ENCODE data around the gene SLC25A13. TPM values are rescaled to one million over a fixed set of nuclear protein-coding genes. Genes with fewer than 3 reads are reported as not detected.
"Not testable (repeated sequence)": the region's sequence is repeated elsewhere in the genome, so short reads cannot be mapped to it uniquely, and the experiment has no call there.

The SLC25A13 gene, protein sequence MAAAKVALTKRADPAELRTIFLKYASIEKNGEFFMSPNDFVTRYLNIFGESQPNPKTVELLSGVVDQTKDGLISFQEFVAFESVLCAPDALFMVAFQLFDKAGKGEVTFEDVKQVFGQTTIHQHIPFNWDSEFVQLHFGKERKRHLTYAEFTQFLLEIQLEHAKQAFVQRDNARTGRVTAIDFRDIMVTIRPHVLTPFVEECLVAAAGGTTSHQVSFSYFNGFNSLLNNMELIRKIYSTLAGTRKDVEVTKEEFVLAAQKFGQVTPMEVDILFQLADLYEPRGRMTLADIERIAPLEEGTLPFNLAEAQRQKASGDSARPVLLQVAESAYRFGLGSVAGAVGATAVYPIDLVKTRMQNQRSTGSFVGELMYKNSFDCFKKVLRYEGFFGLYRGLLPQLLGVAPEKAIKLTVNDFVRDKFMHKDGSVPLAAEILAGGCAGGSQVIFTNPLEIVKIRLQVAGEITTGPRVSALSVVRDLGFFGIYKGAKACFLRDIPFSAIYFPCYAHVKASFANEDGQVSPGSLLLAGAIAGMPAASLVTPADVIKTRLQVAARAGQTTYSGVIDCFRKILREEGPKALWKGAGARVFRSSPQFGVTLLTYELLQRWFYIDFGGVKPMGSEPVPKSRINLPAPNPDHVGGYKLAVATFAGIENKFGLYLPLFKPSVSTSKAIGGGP
- 12.0 TPM for total RNA-seq

DNA sequence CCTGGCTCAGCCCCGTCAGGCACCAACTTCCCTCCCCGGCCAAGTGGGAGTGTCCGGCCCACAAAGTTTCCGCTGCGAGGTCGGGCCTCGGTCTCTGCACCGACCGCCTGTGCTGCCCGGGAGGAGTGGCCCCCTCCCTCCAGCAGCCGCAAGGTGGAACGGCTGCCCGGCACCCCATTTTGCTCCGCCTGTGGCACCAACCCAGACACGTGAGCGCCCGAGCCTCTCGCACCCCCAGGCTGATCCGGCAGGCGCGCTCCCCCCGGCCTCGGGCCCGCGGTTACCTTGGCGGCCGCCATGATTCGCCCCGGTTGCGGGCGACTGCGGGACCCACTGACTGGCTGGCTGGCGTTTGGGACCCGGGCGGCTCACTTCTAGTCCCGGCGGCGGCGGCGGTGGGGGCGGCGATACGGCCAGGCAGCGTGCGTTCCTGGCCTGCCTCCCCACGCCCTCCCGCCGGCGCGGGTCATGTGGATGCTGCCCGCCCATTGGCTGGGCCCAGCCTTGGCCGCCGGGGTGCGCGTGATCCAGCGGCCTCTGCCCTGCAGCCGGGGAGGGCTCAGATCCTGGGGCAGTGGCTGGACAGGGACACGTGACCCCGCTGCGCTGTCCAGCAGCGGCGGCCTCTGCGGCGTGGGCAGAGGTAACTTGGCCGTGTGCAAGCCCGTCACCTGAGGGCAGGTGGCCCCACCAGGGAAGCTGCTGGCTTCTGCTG is at the start of gene SLC25A13:
Gene SLC25A13, minus strand, starts transcription at position 441 of the 715 bp plus-strand sequence. Its CDS starts 142 bp downstream, at position 299.
- peak; percentile 97 for ATAC-seq

DNA sequence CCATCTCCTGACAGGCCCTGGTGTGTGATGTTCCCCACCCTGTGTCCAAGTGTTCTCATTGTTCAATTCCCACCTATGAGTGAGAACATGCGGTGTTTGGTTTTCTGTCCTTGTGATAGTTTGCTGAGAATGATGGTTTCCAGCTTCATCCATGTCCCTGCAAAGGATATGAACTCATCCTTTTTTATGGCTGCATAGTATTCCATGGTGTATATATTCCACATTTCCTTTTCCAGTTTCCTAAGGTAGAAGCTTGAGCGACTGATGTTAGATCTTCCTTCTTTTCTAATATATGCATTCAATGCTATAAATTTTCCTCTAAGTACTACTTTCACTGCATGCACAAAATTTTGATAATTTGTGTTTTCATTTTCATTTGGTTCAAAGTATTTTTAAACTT is 44.0 kb upstream of the SLC25A13 start:
- ATAC-seq, result not testable (repeated sequence)

DNA sequence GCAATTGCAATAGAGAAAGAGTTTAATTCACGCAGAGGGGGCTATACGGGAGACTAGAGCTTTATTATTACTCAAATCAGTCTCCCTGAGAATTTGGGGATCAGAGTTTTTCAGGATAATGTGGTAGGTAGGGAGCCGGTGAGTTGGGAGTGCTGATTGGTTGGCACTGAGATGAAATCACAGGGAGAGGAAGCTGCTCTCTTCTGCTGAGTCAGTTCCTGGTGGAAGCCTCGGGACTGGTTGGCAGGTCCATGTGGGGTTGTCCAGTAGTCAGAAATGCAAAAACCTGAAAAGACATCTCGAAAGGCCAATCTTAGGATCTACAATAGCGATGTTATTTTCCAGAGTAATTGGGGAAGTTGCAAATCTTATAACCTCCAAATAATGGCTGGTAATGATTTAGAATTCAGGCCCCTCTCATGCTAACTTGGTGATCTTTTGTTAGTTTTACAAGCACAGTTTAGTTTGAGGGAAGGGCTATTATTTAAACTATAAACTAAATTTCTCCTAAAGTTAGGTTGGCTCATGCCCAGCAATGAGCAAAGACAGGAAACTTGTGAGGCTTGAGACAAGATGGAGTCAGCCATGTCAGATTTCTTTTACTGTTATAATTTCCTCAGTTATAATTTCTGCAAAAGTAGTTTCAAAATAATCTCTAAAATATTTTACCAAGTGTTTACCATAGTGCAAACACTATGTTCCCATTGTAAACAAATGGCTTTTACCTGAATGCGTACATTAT is 39.4 kb upstream of the SLC25A13 start:
- ATAC-seq, result no peak

DNA sequence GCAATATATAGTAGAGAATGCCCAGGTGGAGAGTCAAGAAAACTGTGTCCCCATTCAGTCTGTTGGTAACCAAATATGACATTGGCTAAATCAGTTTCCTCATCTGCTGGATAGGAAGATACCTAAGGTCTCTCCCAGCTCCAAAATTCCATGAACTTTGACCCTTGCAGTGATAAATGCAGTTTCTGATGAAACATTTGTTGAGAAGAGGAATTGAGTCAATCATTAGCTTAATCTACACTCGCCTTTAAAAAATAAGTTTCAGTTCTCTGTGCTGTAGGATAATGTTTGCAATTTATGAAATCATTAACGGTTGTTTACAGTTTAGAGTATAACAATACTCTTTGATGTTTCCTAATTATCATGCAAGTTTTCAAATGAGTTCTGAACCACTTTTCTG is 38.0 kb upstream of the SLC25A13 start:
- ATAC-seq, result no peak

DNA sequence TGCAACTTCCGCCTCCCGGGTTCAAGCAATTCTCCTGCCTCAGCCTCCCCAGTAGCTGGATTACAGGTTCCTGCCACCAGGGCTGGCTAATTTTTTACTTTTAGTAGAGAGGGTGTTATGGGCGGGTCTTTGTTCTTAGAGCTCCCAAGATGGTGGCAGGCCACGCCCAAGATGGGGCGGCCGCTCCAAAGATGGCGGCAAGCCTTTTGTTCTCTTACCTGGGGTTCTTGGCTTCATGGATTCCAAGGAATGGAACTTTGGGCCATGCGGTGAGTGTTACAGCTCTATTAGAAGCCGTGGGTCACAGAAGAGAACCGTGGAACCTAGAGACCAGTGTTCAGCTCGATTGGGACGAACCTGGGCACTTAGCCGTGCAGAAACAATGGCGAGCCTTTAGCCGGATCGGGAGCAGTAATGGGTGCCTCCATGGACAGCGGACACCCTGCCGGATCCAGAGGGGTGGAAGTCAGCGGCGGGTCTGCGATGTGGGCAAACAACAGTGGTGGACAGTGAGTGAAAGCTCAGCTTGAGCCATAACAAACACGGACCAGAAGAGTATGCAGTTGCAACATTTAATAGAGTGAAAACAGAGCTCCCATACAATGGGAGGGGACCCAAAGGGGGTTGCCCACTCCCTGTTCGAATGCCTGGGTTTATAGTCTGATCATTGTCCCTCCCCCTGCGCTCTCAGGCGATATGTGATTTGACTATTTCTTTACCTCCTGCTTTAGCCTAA is 36.5 kb upstream of the SLC25A13 start:
- ATAC-seq, result not testable (repeated sequence)

DNA sequence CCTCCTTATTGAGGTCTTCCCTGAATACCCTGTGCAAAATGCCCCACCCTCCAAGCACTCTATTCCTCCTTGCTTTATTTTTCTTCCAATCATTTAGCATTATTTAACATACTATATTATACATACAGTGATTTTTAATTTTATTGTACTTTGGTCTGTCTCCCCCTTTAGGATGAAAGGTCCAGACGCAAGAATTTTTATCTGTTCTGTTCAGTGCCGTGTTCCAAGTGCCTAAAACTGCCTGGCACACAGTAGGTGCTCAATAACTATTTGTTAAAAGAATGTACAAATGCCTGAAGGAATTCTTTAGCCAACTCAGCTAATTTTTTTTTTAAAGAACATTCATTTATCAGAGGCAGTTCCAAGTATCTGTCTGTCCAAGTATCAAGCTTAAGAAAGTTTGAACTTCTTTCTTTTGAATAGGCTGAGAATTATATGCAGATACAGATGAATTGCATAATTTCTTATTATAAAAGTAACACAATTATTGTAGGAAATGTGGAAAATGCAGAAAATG is 34.1 kb upstream of the SLC25A13 start:
- no peak for ATAC-seq

DNA sequence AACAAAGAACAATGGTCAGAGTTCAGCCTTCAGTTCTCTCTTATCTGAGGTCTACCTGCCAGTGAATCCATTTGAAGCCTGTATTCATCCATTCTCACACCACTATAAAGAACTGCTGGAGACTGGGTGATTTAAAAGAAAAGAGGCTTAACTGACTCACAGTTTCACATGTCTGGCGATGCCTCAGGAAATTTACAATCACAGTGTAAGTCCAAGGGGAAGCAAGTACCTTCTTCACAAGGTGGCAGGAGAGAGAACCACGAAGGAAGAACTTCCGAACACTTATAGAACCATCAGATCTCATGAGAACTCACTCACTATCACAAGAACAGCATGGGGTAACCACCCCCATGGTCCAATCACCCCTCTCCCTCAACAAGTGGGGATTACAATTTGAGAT is 33.0 kb upstream of the SLC25A13 start:
- ATAC-seq, result no peak

DNA sequence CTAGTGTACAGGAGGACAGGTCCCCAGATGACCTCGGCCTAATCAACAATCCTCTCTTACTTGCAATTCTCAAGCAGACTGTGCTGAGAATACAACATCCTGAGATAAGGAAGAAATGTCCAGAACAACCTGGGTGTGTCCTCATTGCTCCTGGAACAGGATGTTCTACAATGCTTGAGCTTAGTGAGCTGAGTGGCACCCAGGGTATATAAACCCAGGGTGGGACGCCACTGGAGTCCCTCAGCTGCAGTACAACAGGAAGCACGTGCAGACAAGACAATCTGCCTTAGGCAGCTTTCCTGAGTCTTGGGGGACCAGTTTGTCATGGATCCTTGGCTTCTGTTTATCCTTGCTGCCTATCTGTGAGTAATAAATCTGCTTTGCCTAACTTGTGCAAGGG is 27.7 kb upstream of the SLC25A13 start:
- peak; percentile 83 for ATAC-seq

DNA sequence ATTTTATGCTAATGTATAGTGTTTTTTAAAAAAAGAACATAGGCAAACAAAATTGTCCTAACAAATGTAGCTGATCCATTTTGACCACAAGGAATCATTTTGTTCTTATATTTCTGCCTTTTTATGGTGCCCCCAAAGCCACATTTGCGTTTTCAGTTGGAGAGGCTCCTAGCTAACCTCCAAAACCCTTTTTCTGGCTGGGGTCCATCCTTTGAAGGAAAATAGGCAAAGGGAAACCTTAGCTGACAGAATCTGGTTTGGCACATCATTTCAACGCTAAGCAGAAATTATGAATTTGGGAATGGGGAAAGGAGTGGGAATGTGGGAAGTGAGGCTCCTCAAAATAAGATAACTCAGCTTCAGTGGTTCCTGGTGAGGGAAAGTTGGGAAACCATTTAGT is 25.6 kb upstream of the SLC25A13 start:
- ATAC-seq, result no peak

DNA sequence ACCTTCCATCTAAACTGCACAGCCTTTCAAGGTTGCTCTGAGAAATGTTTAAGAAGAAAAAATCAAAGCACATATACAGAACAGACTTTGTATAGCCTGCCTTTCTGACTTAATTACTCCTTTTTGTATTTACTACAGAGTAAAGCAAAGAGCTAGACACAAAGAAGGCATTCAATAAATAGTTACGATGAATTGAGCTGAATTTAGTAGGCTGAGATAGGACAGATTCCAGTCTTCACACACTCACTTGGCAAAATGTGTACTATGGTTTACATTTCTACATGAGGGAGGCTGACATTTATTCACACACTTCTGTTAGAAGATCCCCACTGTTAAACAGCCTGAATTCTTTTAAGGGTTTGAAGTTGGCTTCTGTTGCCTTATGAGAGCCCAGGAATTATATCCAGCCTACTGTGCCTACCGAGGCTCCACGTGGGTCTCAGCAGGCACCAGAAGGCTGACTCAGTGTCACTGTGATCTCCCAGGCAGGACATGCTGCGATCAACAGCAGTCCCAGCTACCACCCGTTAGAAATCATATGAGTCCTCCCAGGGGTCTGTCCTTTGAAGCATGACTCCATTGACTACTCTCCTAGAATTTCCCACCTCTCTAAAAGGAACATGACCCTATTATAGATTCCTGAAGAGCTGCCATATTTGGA is 24.5 kb upstream of the SLC25A13 start:
- no peak for ATAC-seq

DNA sequence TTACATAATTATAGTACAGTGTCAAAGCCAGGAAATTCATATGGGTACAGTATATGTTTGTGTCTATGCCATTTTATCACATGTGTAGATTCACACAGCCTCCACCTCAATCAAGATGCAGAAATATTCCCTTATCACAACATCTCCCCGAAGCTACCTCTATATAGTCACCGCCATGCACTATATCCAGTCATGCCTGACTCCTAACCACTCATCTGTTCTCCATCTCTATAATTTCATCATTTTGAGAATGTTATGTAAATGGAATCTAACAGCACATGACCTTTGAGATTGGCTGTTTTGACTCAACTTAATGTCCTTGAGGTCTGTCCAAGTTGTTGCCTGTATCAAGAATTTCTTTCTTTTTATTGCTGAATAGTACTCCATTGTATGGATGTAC is 22.3 kb upstream of the SLC25A13 start:
- ATAC-seq, result no peak

DNA sequence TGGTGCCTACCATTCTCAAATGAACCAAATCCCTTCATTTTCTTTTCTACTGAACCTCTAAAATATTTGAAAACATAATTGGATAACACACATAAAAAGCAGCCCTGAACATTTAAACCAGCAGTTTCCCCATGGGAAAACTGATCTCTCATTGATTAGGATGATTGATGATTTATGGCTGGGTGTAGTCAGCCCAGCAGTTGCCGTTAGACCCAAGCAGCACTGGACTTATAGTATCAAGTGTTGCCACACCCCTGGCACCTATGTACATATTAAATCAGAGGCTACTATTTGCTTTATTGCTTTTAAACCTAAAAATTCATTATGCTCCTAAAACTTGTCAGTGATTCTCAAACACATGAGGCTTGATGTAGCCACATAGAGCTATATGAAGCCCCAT is 20.2 kb upstream of the SLC25A13 start:
- ATAC-seq, result no peak

DNA sequence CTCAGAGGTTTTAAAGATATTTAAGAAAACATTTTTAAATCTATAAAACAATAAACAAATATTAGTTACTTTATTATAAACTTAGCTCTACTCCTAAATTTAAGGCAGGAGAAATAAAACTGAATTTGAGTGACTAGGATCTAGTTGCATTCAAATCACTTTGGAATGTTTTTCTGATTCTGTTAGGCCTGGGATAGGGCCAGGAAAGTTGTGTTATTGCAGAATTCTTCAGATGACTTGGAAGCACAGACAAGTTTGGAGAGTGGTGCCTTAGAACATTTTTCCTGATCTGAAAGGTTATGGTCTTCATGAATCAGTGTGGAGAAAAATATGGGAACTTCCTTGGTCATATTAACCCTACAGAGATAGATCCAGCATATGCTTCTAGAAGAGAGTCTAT is 15.6 kb upstream of the SLC25A13 start:
- ATAC-seq, result no peak

DNA sequence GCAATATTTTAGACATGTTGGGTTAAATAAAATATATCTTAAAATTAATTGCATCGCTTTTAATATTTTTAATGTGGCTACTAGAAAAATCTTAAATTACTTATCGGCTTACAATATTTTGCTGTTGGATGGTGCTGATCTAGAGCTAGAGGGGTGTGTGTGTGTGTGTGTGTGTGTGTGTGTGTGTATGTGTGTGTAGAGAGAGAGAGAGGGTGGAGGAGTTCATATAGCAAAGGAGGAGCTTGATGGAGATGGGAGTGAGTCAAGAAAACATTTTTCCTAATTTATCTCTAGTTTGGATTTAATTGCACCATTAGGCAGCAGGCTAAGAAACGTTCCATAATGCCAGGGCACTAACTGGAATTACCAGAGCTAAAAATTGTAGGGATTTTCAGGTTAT is 10.4 kb upstream of the SLC25A13 start:
- no peak for ATAC-seq

DNA sequence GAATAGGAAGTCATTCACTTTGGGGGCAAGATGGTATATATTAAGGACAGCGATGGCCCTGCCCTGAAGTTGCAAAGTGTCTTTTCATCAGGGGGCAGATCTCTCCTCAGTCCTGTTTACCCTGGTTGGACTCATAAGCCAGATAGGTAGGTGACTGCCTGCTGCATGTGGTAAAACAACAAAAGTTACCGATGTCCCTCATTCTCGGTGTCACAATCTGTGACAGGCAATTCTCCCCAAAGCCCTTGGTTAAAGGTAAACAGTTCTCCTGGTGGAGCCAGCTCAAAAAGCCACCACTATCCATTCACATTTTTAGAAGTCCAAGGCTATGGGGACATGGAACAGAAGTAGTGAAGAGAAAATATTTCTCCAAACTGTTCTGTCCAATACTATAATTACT is 9.9 kb upstream of the SLC25A13 start:
- no peak for ATAC-seq

DNA sequence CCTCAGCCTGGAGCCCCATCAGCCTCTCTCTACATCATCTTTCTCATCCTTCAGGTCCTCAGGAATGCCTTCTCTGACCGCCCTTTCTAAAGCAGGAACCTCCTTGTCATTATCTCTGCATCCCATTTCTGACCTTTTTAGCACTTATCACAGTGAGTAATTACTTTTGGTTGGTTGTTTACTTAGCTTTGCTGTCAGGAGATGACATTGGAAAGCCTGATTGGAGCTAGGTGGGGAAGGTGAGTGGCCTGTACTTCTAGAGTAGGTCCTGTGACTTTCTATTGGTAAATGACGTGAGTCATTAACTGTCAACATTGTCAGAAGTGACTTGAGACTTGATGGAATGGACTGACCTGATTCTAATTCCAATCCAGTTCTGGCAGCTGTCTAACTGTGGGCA is 9.3 kb upstream of the SLC25A13 start:
- peak; percentile 34 for ATAC-seq

DNA sequence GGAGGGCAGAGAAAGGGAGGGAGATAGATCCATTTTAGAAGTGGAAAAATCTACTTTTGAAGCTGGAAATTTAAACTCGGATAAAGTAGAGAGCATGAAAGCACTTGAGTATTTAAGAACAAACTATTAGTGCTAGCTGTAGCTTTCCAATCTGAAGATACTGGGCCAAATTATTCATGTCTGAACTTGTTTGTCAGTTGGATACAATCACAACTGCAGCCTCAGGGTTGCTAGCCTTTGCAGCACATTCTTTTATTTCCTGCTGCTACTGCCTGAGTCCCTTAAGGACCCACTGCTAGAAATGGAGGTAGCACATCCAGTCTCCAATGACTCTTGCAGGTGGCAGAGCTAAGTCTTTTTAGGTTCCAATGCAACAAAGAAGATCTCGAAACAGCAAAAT is 8.3 kb upstream of the SLC25A13 start:
- ATAC-seq, result peak; percentile 66

DNA sequence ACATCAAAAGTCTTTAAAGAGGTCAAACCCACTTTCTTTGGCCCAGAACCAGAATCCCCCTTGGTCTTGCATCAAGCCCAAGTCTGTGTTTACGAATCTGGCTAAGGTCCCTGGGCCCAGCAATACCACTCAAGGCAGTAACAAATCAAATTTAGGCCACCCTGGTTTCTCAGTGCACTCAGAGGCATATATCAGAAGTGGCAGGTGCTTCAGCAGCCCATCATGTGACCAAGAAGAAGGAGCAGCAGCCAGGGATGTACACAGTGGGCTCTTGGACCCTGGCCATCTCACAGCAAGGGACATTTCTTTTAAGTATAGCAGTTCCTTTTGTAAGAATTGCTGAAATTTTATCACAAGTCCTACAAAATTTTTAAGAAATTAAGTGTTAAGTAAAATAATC is 7.3 kb upstream of the SLC25A13 start:
- ATAC-seq, result no peak

DNA sequence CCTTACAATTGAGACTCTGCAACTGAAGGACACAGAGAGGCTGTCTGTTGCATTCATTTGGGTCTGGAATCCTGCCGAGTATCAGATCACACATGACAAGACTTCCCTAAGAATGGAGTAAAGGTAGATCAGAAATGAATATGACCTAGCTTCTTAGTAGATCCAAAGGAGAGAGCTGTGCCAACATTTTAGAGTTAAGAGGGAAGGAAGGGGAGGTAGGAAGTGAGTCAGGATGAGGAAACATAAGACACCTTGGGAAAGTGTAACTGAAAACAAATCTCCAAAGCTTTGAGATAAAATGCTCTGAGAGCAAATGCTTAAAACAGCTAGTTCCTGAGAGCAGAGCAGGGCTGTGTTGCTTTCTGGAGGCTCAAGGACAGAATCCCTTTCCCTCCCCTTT is 6.1 kb upstream of the SLC25A13 start:
- ATAC-seq, result peak; percentile 50

DNA sequence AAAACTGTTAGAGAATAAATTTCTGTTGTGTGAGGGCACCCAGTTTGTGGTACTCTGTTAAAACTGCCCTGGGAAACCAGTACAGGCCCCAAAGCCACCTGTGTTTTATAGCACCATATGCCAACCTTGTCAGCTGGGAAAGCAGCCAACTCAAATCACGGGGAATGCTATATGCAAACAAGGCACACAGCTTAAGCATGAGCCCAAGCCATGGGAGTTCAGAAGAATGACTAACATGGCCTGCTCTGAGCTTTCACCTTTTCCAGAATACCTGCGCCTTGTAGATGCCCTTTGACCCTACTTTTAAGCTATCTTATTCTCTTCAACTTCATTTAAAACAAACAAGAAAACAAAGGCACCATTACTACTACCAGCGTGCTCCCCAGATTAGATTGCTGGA is 5.5 kb upstream of the SLC25A13 start:
- peak; percentile 68 for ATAC-seq

DNA sequence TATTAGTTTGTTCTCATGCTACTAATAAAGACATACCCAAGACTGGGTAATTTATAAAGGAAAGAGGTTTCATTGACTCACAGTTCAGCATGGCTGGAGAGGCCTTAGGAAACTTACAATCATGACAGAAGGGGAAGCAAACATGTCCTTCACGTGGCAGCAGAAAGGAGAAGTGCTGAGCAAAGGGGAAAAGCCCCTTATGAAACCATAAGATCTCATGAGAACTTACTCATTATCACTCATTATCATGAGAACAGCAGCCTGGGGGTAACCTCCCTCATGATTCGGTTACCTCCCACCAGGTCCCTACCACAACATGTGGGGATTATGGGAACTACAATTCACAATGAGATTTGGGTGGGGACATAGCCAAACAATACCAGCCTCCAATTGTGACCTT is 4.9 kb upstream of the SLC25A13 start:
- ATAC-seq, result not testable (repeated sequence)

Measured in esophagus mucosa (tissue), 1 donor.